RPMI8226 (cell line): ENCODE measurements around the gene SLC30A10.
"Not testable (repeated sequence)": the region's sequence is repeated elsewhere in the genome, so short reads cannot be mapped to it uniquely, and the experiment has no call there.

Experiments
- DNase-seq: peaks from one replicate; pipeline ENCODE4 v3.0.0-alpha.2; 2015

Gene SLC30A10

DNA sequence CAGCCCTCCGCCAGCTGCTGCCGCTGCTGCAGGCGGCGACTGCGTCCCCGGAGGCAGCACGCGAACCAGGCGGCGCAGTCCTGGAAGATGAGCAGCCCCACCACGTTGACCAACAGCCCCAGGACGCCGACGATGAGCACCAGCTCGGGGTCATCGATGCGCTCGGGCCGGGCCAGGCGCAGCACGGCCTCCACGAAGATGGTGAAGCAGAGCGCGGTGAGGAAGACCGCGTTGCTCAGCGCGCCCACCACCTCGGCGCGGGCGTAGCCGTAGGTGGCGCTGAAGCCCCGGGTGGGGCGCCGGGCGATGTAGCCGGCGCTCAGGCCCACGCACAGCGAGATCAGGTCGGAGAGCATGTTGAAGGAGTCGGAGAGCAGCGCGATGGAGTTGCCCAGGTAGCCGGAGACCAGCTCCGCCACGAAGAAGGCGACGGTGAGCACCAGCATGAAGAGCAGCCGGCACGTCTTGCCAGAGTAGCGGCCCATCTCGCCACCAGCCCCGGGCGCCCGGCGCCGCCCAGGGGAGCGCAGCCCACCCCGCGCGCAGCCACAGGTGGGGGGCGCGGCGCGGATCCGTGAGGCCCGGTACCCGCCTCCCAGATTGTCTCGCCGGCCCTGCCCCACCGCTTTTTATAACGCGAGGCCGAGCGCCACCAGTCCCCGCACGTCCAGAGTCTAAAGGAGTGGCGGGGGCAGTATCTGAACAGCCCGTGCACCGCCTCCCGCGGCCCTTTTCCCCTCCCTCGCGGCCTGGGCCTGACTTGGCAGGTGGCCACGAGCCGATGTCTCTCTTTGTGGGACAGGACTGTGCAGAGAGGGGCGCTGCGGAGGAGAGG is at the start of gene SLC30A10:
Gene SLC30A10 (minus strand): TSS at position 602 of the 835 bp plus-strand sequence. CDS start 117 bp downstream, at position 485.
- peak; percentile 24 for DNase-seq

- no peak for DNase-seq
Observed at GRCh38 chr1:219973213-219973612, 44.9 kb upstream of the SLC30A10 start.

- no peak for DNase-seq
Observed at GRCh38 chr1:219967361-219967760, 39.0 kb upstream of the SLC30A10 start.

DNA sequence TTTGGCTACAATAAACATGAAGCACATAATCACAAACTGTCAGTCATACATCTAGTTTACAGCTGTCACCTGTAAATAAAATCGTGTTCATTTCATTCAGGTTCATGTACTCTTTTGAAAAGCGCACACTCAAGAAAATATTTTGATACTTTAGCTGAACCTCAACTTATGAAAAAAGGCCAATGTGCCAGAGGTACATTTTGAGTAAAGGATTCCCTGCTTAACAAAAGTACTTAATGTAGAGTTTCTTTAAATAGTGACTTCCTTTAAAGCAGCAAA is 37.7 kb upstream of the SLC30A10 start:
- DNase-seq: no peak

GRCh38 chr1:219965285-219966070 is 37.1 kb upstream of the SLC30A10 start:
- no peak for DNase-seq

DNA sequence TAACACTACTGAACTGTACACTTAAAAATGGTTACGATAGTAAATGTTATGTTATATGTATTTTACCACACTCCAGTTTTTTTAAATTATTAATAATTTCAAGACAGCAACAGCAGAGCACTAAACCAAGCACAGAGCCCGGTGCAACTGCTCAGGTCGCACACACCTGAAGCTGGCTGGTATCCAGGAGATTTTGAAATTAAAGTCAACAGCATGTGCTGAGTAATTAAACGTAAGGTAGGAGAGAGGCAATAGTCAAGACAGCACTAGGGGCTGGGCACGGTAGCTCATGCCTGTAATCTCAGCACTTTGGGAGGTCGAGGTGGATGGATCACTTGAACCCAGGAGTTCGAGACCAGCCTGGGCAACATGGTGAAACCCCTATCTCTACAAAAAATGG is 35.1 kb upstream of the SLC30A10 start:
- DNase-seq: no peak

- no peak for DNase-seq
Observed at GRCh38 chr1:219961684-219962083, 33.3 kb upstream of the SLC30A10 start.

DNA sequence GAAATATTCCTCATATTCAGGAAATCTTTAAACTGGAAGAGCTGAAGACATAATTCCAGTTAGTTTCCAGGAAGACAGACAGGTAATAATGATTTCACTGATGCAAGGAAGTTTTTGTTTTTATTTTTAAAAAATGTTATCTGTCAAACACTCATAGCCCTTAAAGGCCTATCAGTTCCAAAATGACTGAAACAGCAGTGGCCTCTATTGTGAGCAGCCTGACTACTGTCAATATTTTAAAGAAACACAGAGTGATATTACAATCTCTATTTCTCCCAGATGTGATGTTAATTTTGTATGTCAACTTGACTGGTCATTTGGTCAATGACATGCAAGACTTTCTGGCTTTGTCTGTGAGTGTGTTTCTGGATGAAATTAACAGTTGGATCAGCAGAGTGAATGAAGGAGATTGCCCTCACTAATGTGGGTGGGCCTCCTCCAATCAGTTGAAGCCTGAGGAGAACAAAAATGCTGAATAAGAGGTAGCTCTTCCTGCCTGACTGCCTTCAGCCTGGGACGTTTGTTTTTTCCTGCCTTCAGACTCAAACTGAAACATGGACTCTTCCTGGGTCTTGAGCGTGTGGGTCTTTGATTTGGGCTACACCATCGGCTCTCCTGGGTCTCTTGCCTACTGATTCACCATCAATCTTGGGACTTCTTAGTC is 31.3 kb upstream of the SLC30A10 start:
- DNase-seq: peak; percentile 11

GRCh38 chr1:219958875-219959417 is 30.6 kb upstream of the SLC30A10 start:
- DNase-seq: no peak

- no peak for DNase-seq
Observed at GRCh38 chr1:219954736-219955421, 26.5 kb upstream of the SLC30A10 start.

DNA sequence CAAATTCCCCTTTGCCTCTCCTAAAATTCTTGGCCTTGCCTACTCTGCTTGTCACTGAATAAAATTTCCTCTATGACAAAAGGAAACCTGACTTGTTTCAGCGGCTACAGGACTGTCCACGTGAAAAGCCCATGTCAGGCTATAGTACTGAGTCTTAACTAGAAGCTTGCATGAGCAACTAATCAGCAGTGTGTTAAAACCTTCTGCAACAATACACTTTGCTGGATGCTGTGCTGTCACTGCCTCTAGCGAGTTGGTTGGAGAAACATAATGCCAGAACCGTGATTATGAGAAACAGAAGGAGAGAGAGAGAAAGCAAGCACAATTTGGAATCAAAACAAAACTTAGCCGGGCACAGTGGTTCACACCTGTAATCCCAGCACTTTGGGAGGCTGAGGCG is 25.7 kb upstream of the SLC30A10 start:
- no peak for DNase-seq

DNA sequence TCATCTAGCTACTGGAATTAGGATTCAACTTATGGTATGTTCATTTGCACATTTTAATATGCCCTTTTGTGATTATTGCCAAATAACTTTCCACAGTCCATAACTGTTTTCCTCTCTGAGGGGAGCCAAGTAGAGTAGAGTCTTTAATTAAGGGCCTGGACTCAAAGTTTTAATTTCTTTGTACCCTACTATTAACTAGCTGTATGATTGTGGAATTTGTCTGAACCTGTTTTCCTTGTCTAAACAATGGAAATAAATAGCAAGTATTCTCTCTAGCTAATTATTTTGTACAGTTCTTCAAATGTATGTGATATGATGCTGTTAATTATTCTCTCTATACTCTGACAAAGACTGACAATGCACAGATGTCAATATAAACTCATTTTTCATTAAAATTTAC is 24.0 kb upstream of the SLC30A10 start:
- no peak for DNase-seq

GRCh38 chr1:219949227-219949626 is 20.9 kb upstream of the SLC30A10 start:
- not testable (repeated sequence) for DNase-seq

DNA sequence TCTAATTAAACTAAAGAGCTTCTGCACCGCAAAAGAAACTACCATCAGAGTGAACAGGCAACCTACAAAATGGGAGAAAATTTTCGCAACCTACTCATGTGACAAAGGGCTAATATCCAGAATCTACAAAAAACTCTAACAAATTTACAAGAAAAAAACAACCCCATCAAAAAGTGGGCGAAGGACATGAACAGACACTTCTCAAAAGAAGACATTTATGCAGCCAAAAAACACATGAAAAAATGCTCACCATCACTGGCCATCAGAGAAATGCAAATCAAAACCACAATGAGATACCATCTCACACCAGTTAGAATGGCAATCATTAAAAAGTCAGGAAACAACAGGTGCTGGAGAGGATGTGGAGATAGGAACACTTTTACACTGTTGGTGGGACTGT is 20.4 kb upstream of the SLC30A10 start:
- not testable (repeated sequence) for DNase-seq

- DNase-seq: no peak
Observed at GRCh38 chr1:219945795-219946194, 17.4 kb upstream of the SLC30A10 start.

DNA sequence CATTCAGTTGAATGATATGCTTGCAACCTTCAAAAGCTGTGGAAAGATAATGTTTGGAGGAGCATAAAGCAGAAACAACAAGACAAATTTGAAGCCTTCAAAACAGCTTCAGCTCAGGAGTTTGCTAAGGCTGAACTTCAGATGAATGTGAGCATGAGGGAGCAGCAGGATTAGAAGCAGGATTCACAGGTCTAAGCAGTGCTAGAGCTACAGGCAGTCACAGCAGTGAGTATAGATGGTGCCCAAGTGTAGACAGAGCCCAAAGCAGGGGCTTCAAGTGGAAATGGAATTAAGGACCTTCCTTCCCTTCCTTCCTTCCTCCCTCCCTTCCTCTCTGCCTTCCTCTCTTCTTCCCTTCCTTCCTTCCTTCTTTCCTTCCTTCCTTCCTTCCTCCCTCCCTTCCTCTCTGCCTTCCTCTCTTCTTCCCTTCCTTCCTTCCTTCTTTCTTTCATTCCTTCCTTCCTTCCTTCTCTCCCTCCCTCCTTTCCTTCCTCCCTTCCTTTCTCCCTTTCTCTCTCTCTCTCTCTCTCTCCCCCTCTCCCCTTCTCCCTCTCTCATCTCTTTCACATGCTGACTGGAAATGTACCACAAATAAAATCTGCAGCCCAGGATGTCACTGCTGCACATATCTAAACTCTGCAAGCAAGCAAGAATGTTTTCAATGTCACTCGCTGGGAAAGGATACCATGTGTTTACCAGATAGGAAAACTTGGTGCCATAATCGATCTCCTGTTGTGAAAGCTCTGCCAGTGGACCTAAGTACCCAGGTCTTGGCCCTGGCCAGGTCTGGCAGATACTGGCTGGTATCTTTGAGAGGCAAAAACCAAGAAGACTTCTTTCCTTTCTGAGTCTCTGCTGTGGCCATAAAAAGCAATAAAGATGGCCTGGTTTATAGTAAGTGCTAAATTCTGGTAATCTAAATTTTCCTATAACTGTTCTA is 13.1 kb upstream of the SLC30A10 start:
- DNase-seq: no peak

- DNase-seq: no peak
Observed at GRCh38 chr1:219940707-219941106, 12.3 kb upstream of the SLC30A10 start.

- DNase-seq: no peak
Observed at GRCh38 chr1:219938706-219939105, 10.3 kb upstream of the SLC30A10 start.

- not testable (repeated sequence) for DNase-seq
Observed at GRCh38 chr1:219933763-219934162, 5.4 kb upstream of the SLC30A10 start.

DNA sequence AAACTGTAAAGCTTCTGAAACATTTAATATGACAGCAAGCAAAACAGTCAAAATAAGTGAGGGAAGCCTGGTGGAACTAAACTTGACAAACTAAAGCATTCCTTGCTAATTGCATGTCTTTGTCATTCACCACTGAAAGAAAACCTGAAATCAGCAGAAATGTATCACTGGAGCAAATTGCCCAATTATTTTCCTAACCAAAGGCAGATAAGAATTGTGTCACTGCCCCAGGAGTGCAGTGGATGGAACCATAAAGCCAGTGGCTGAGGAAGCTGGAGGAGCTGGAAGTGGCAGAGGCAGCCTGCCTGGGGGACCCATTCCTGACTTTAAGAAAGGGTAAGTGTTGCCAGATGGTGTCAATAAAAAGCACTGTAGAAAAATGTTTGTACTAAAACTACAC is 2.7 kb upstream of the SLC30A10 start:
- DNase-seq: no peak

- no peak for DNase-seq
Observed at GRCh38 chr1:219928791-219929118, 398 bp upstream of the SLC30A10 start.
